K562 (cell line): ENCODE data around the gene PTPRT. TPM values are rescaled to one million over a fixed set of nuclear protein-coding genes. Genes with fewer than 3 reads are reported as not detected.

Experiments used
- ATAC-seq: fragments of 200-7000 bp; cut with Tn5 transposase; 3 replicates; pipeline ENCODE4 v1.9.1; 2020; ENCODE audit warnings: moderate library complexity
- BruUV-seq: library from RNA; stranded (reverse); fragments of 400-500 nt; replicated peaks from 2 replicates; lab custom pipeline; 2021; lab: Mats Ljungman, UMichigan
- CTCF ChIA-PET: fragments of 300-600 bp; formaldehyde crosslinking; extraction: SDS; loops from one replicate; lab custom pipeline; 2021; ENCODE audit warnings: low intra/inter-chr PET ratio; lab: Yijun Ruan, JAX
- POLR2A ChIA-PET: fragments of 300-600, 350-650 bp; sonication (Branson Sonifier 250); formaldehyde crosslinking; extraction: SDS; loops from one replicate; lab custom pipeline; 2021; ENCODE audit warnings: antibody characterized with exemption, inconsistent platforms; lab: Yijun Ruan, JAX
- DNase-seq, 4 experiments: peaks; one replicate each; pipeline versions ENCODE4 v3.0.0 to v3.0.0-alpha.2; 2011 to 2018; ENCODE audit warnings: low spot score in 3 of 4, mixed read lengths in 3 of 4; ENCODE audit errors: extremely low read depth in 1 of 4
- FAIRE-seq: peaks from 2 replicates; lab custom pipeline; 2011; peaks lifted over from hg19 to GRCh38; lab: Jason Lieb, UNC
- H2AFZ ChIP-seq: 2 replicates; pipeline ENCODE4 v1.6.0; 2011; ENCODE audit warnings: low read depth, low read length, control low read depth, inconsistent platforms
- H3K27ac ChIP-seq: fragments of 200-600 bp; 3 replicates; pipeline ENCODE4 v1.8.0; 2011; ENCODE audit warnings: low read depth, mild to moderate bottlenecking, control low read depth, inconsistent platforms, low read length, moderate library complexity, mixed read lengths; ENCODE audit errors: extremely low read depth
- H3K27me3 ChIP-seq, 2 experiments: fragments of 300-600 bp in 1 of 2; 2 replicates in 1 of 2; 3 replicates in 1 of 2; pipeline versions ENCODE4 v1.6.0 to v1.8.0; 2011; ENCODE audit warnings: inconsistent platforms in 2 of 2, low read length in 2 of 2, mild to moderate bottlenecking in 1 of 2, mixed read lengths in 1 of 2, moderate library complexity in 1 of 2; ENCODE audit not compliant: control insufficient read depth in 2 of 2, insufficient read depth in 2 of 2
- H3K36me3 ChIP-seq: fragments of 300-600 bp; 3 replicates; pipeline ENCODE4 v1.8.0; 2011; ENCODE audit warnings: mild to moderate bottlenecking, low read length, inconsistent platforms; ENCODE audit not compliant: control insufficient read depth, insufficient read depth
- H3K4me1 ChIP-seq, 2 experiments: fragments of 200-600 bp in 1 of 2; replicated peaks in 1 of 2; 2 replicates in 1 of 2; 3 replicates in 1 of 2; pipeline versions ENCODE4 v1.5.1 to v1.8.0; 2011; ENCODE audit warnings: inconsistent platforms in 2 of 2, low read length in 2 of 2, mild to moderate bottlenecking in 1 of 2, mixed read lengths in 1 of 2, moderate library complexity in 1 of 2; ENCODE audit not compliant: control insufficient read depth in 2 of 2, insufficient read depth in 2 of 2
- H3K4me2 ChIP-seq: 2 replicates; pipeline ENCODE4 v1.6.1; 2011; ENCODE audit warnings: low read length, control low read depth, inconsistent platforms, mixed read lengths; ENCODE audit not compliant: insufficient read depth
- H3K4me3 ChIP-seq: fragments of 200-600 bp; sonication (generic), shearing (Covaris generic); 2 replicates; pipeline ENCODE4 v1.5.1; 2016; ENCODE audit warnings: control low read depth, inconsistent platforms
- H3K79me2 ChIP-seq: fragments of 200-600 bp; 3 replicates; pipeline ENCODE4 v1.8.0; 2011; ENCODE audit warnings: low read length, inconsistent platforms; ENCODE audit not compliant: control insufficient read depth, insufficient read depth
- H3K9ac ChIP-seq, 2 experiments: 2 replicates each; pipeline versions ENCODE4 v1.6.0 to v1.6.1; 2011; ENCODE audit warnings: low read depth in 2 of 2, low read length in 2 of 2, control low read depth in 1 of 2, inconsistent platforms in 1 of 2, mild to moderate bottlenecking in 1 of 2, mixed read lengths in 1 of 2; ENCODE audit not compliant: insufficient read depth in 1 of 2
- H3K9me1 ChIP-seq: one replicate; pipeline ENCODE4 v1.6.0; 2011; ENCODE audit warnings: inconsistent platforms, mild to moderate bottlenecking, low read length, moderate library complexity; ENCODE audit not compliant: control insufficient read depth, insufficient read depth
- H3K9me3 ChIP-seq: replicated peaks from 2 replicates; pipeline ENCODE4 v1.5.1; 2011; ENCODE audit warnings: low read depth, low read length, inconsistent platforms; ENCODE audit not compliant: control insufficient read depth, insufficient read depth
- H4K20me1 ChIP-seq: replicated peaks from 2 replicates; pipeline ENCODE4 v1.6.1; 2011; ENCODE audit warnings: low read length, inconsistent platforms, mixed read lengths; ENCODE audit not compliant: control insufficient read depth, insufficient read depth
- KDM1A ChIP-seq, 2 experiments: fragments of 450-650 bp; IDR thresholded peaks; 2 replicates each; pipeline ENCODE4 v1.6.1; 2016; ENCODE audit warnings: mild to moderate bottlenecking in 2 of 2
- KDM5B ChIP-seq: fragments of 200-600 bp; sonication (generic); IDR thresholded peaks from 2 replicates; pipeline ENCODE4 v1.6.1; 2012; ENCODE audit warnings: low read depth, mild to moderate bottlenecking, moderate library complexity, low read length, control low read depth, inconsistent platforms; ENCODE audit not compliant: insufficient replicate concordance
- MBD1 ChIP-seq: fragments of 250-450 bp; sonication (Bioruptor Pico); IDR thresholded peaks from 2 replicates; pipeline ENCODE4 v1.8.0; 2022; ENCODE audit warnings: inconsistent platforms
- PML ChIP-seq: IDR thresholded peaks from 2 replicates; pipeline ENCODE4 v1.6.1; 2012; ENCODE audit warnings: low read length, inconsistent platforms
- RB1 ChIP-seq: fragments of 450-650 bp; IDR thresholded peaks from 2 replicates; pipeline ENCODE4 v1.6.1; 2017; ENCODE audit warnings: low read depth, mild to moderate bottlenecking
- RBM14 ChIP-seq: fragments of 200-400 bp; formaldehyde crosslinking; IDR thresholded peaks from 2 replicates; pipeline ENCODE4 v1.6.1; 2018; ENCODE audit warnings: low read depth, mild to moderate bottlenecking, low read length, moderate library complexity, borderline replicate concordance; ENCODE audit not compliant: insufficient read depth
- ZBTB49 ChIP-seq: sonication (generic); formaldehyde crosslinking; IDR thresholded peaks from 2 replicates; pipeline ENCODE4 v1.8.0; 2022; ENCODE audit warnings: missing genetic modification reagents, mild to moderate bottlenecking, borderline replicate concordance
- ZEB2 ChIP-seq: fragments of 450-650 bp; IDR thresholded peaks from 2 replicates; pipeline ENCODE4 v1.6.1; 2016
- ZKSCAN3 ChIP-seq: fragments of 250-450 bp; sonication (Bioruptor Pico); IDR thresholded peaks from 2 replicates; pipeline ENCODE4 v1.4.0; 2020
- ZNF395 ChIP-seq: fragments of 200-800 bp; sonication (Bioruptor generic); IDR thresholded peaks from 2 replicates; pipeline ENCODE4 v1.6.1; 2017; ENCODE audit warnings: missing genetic modification characterization, missing compliant biosample characterization
- ZNF518B ChIP-seq: fragments of 250-450 bp; sonication (Bioruptor Pico); IDR thresholded peaks from 2 replicates; pipeline ENCODE4 v1.5.0; 2021; ENCODE audit warnings: mild to moderate bottlenecking, moderate library complexity
- ZNF764 ChIP-seq: fragments of 250-450 bp; sonication (Bioruptor Pico); IDR thresholded peaks from 2 replicates; pipeline ENCODE4 v1.4.0; 2020; ENCODE audit warnings: low read depth, mild to moderate bottlenecking, moderate library complexity
- WGBS: fragments of 100-300 bp; shearing (Covaris generic); methylation state at CpG from one replicate; pipeline ENCODE4 v1.1.6; 2016; ENCODE audit warnings: low coverage, mixed read lengths; ENCODE audit not compliant: insufficient coverage; ENCODE audit errors: missing lambda C conversion rate; 5-methylcytosine and 5-hydroxymethylcytosine counted together
- in situ Hi-C: fragments of 300-500 bp; cut with MboI; formaldehyde crosslinking; loops from 4 replicates; pipeline ENCODE4 v1.15.0; 2018; ENCODE audit warnings: inconsistent platforms, mixed read lengths
- intact Hi-C: fragments of 100-400 bp; cut with micrococcal nuclease; formaldehyde crosslinking; loops from 2 replicates; pipeline ENCODE4 v1.14.2; 2022
- polyA plus RNA-seq, 8 experiments: library from polyadenylated mRNA; depleted of rRNA in 4 of 8; stranded (reverse) in 5 of 8; unstranded in 3 of 8; fragments of >200 nt; fragmentation: Nextera tagmentation in 2 of 8; fragmentation: Illumina TruSeq in 1 of 8; extraction: Ambion mirVana in 2 of 8; extraction: Trizol in 1 of 8; gene quantifications; 2 replicates each; pipeline versions ENCODE4 v1.2.1 to v1.2.3, GENCODE V29; 2011 to 2014; ENCODE audit warnings: inconsistent platforms in 1 of 8, missing spikeins in 1 of 8
- total RNA-seq, 7 experiments: library from RNA; depleted of rRNA in 6 of 7; stranded (reverse); fragments of >200 nt in 6 of 7; fragmentation: Illumina TruSeq in 2 of 7; extraction: Trizol in 2 of 7; gene quantifications; 2 replicates each; pipeline versions ENCODE4 v1.2.1 to v1.2.3, GENCODE V29; 2011 to 2021; ENCODE audit warnings: low replicate concordance in 1 of 7

PTPRT gene
- total and polyA plus RNA-seq, 9 of the 15 experiments (the other 6 are each of a cell fraction or from before 2014, with no cell fraction given): not detected

GRCh38 chr20:43052532-43052931 is 137.2 kb downstream of the PTPRT start (continued):
- TF ChIP-seq MBD1 (no peak), ZKSCAN3 (no peak), PML (no peak), ZNF764 (no peak)
- TF ChIP-seq, all 486 proteins: peak for 0

- WGBS: 0% methylated on average over 5 of the region's 7 CpGs
- no peak overlapping the region for H2AFZ ChIP-seq
- no peak overlapping the region for H3K9ac ChIP-seq
- H4K20me1 ChIP-seq: no peaks in the 10 kb centered on the region
- ATAC-seq: no peak
- no peak overlapping the region for H3K4me3 ChIP-seq
- POLR2A ChIA-PET: interaction anchor here (1.3 kb wide), 1 partner anchor 9 kb away, joined by 4 read pairs; no protein-coding TSS in a partner anchor
- H3K9me1 ChIP-seq: no peaks in the 10 kb centered on the region
- no peak for DNase-seq
- H3K36me3 ChIP-seq: no peaks in the 10 kb centered on the region
- intact Hi-C loops: no loop called here
- FAIRE-seq: no peak
- no peaks in the 10 kb centered on the region for H3K4me1 ChIP-seq
- CTCF ChIA-PET: no interaction called here
- H3K4me2 ChIP-seq: no peak overlapping the region
- no TSS peak for BruUV-seq
- H3K79me2 ChIP-seq: no peaks in the 10 kb centered on the region
- H3K27ac ChIP-seq: no peak overlapping the region
- H3K27me3 ChIP-seq: no peaks in the 10 kb centered on the region
- H3K9me3 ChIP-seq: no peaks in the 10 kb centered on the region
- in situ Hi-C loops: no loop called here
- TF ChIP-seq KDM5B (no peak), RB1 (no peak), ZEB2 (no peak), ZNF518B (CRISPR knock-in tag) (no peak), ZBTB49 (CRISPR knock-in tag) (no peak), KDM1A (IDR thresholded peaks at IDR 0.05) (no peak), RBM14 (no peak), ZNF395 (no peak)
Measured at GRCh38 chr20:43046966-43047365, 142.7 kb downstream of the PTPRT start.
